GM12801 (cell line): ENCODE measurements around the gene ESR2.

Source experiments
- CTCF ChIP-seq: IDR thresholded peaks from one replicate; pipeline ENCODE4 v1.5.1; 2011; ENCODE audit warnings: control low read depth; ENCODE audit not compliant: insufficient read length; ENCODE audit errors: extremely low read depth

Gene ESR2

GRCh38 chr14:64038841-64039542 lies 255.2 kb downstream of the ESR2 start:
- no peak for TF ChIP-seq CTCF

- TF ChIP-seq CTCF = no peak
Observed at GRCh38 chr14:64035143-64035542, 259.0 kb downstream of the ESR2 start.
